K562 (cell line): ENCODE results near the gene NPB. TPM values are rescaled to one million over a fixed set of nuclear protein-coding genes. Genes with fewer than 3 reads are reported as not detected.

Experiments used
- BACH1 ChIP-seq: fragments of 200-800 bp; sonication (Bioruptor generic); IDR thresholded peaks from 2 replicates; pipeline ENCODE4 v1.6.1; 2016; ENCODE audit warnings: missing genetic modification characterization, missing compliant biosample characterization
- DMBX1 ChIP-seq: fragments of 250-450 bp; sonication (Bioruptor Pico); IDR thresholded peaks from 2 replicates; pipeline ENCODE4 v1.8.0; 2022; ENCODE audit warnings: inconsistent platforms, mild to moderate bottlenecking, moderate library complexity, borderline replicate concordance
- ETV1 ChIP-seq: fragments of 450-650 bp; conservative IDR thresholded peaks from 2 replicates; pipeline ENCODE4 v1.6.1; 2016; ENCODE audit warnings: missing genetic modification characterization, control low read depth, low read depth, missing compliant biosample characterization
- HIVEP1 ChIP-seq: fragments of 250-450 bp; sonication (Bioruptor Pico); IDR thresholded peaks from 2 replicates; pipeline ENCODE4 v1.4.0; 2020; ENCODE audit warnings: mild to moderate bottlenecking
- MAZ ChIP-seq, 2 experiments: fragments of 450-650 bp in 1 of 2; sonication (generic) in 1 of 2; formaldehyde crosslinking; IDR thresholded peaks in 1 of 2; conservative IDR thresholded peaks in 1 of 2; 2 replicates each; pipeline versions ENCODE4 v1.4.0 to v1.5.0; 2020; ENCODE audit warnings: mild to moderate bottlenecking in 1 of 2, missing genetic modification reagents in 1 of 2
- MEF2D ChIP-seq: conservative IDR thresholded peaks from 2 replicates; pipeline ENCODE4 v1.6.1; 2016; ENCODE audit warnings: low read depth, missing genetic modification characterization, missing compliant biosample characterization
- MYC ChIP-seq, 2 experiments: fragments of 250-450 bp in 1 of 2; sonication (Bioruptor Pico) in 1 of 2; IDR thresholded peaks; 2 replicates each; pipeline versions ENCODE4 v1.5.1 to v1.6.1; 2012 to 2021; ENCODE audit warnings: low read depth in 2 of 2, borderline replicate concordance in 1 of 2, improper control_type of control experiment in 1 of 2, low read length in 1 of 2, mild to moderate bottlenecking in 1 of 2, moderate library complexity in 1 of 2
- NFRKB ChIP-seq: fragments of 450-650 bp; IDR thresholded peaks from 2 replicates; pipeline ENCODE4 v1.6.1; 2016; ENCODE audit warnings: low read depth
- PTBP1 ChIP-seq: fragments of 200-400 bp; formaldehyde crosslinking; IDR thresholded peaks from 2 replicates; pipeline ENCODE4 v1.6.1; 2017; ENCODE audit warnings: low read depth, low read length
- RBM25 ChIP-seq: fragments of 200-400 bp; formaldehyde crosslinking; IDR thresholded peaks from 2 replicates; pipeline ENCODE4 v1.6.1; 2018; ENCODE audit warnings: low read length, low read depth, moderate library complexity; ENCODE audit not compliant: severe bottlenecking
- ZNF274 ChIP-seq: IDR thresholded peaks from 2 replicates; pipeline ENCODE4 v1.6.1; 2011; ENCODE audit warnings: low read depth, mild to moderate bottlenecking, low read length, moderate library complexity, borderline replicate concordance
- ZNF316 ChIP-seq: fragments of 450-650 bp; IDR thresholded peaks from 2 replicates; pipeline ENCODE4 v1.6.1; 2016
- ZNF717 ChIP-seq: fragments of 250-450 bp; sonication (Bioruptor Pico); IDR thresholded peaks from 2 replicates; pipeline ENCODE4 v1.5.0; 2021
- polyA plus RNA-seq, 8 experiments: library from polyadenylated mRNA; depleted of rRNA in 4 of 8; stranded (reverse) in 5 of 8; unstranded in 3 of 8; fragments of >200 nt; fragmentation: Nextera tagmentation in 2 of 8; fragmentation: Illumina TruSeq in 1 of 8; extraction: Ambion mirVana in 2 of 8; extraction: Trizol in 1 of 8; gene quantifications; 2 replicates each; pipeline versions ENCODE4 v1.2.1 to v1.2.3, GENCODE V29; 2011 to 2014; ENCODE audit warnings: inconsistent platforms in 1 of 8, missing spikeins in 1 of 8
- total RNA-seq, 7 experiments: library from RNA; depleted of rRNA in 6 of 7; stranded (reverse); fragments of >200 nt in 6 of 7; fragmentation: Illumina TruSeq in 2 of 7; extraction: Trizol in 2 of 7; gene quantifications; 2 replicates each; pipeline versions ENCODE4 v1.2.1 to v1.2.3, GENCODE V29; 2011 to 2021; ENCODE audit warnings: low replicate concordance in 1 of 7
- TF ChIP-seq, protein P1 (sequence below): fragments of 250-450 bp; sonication (Bioruptor Pico); IDR thresholded peaks from 2 replicates; pipeline ENCODE4 v1.4.0; 2020; ENCODE audit warnings: mild to moderate bottlenecking, moderate library complexity
- TF ChIP-seq, protein P2 (sequence below): fragments of 450-650 bp; IDR thresholded peaks from 2 replicates; pipeline ENCODE4 v1.6.1; 2016; ENCODE audit warnings: low read depth, mild to moderate bottlenecking, moderate library complexity
- TF ChIP-seq, protein P3 (sequence below): fragments of 250-450 bp; sonication (Bioruptor Pico); IDR thresholded peaks from 2 replicates; pipeline ENCODE4 v1.4.0; 2020; ENCODE audit warnings: mild to moderate bottlenecking
- TF ChIP-seq, protein P4 (sequence below): fragments of 250-450 bp; sonication (Bioruptor Pico); IDR thresholded peaks from 2 replicates; pipeline ENCODE4 v1.8.0; 2021; ENCODE audit warnings: moderate library complexity, mild to moderate bottlenecking, inconsistent platforms
- TF ChIP-seq, protein P5 (sequence below): fragments of 450-650 bp; formaldehyde crosslinking; conservative IDR thresholded peaks from 2 replicates; pipeline ENCODE4 v1.4.0; 2022; ENCODE audit warnings: mild to moderate bottlenecking, missing genetic modification characterization

The NPB gene
- total and polyA plus RNA-seq, 9 of the 15 experiments (the other 6 are each of a cell fraction or from before 2014, with no cell fraction given) = 0.03 to 0.61 (median 0.14) TPM; not detected in 2

DNA sequence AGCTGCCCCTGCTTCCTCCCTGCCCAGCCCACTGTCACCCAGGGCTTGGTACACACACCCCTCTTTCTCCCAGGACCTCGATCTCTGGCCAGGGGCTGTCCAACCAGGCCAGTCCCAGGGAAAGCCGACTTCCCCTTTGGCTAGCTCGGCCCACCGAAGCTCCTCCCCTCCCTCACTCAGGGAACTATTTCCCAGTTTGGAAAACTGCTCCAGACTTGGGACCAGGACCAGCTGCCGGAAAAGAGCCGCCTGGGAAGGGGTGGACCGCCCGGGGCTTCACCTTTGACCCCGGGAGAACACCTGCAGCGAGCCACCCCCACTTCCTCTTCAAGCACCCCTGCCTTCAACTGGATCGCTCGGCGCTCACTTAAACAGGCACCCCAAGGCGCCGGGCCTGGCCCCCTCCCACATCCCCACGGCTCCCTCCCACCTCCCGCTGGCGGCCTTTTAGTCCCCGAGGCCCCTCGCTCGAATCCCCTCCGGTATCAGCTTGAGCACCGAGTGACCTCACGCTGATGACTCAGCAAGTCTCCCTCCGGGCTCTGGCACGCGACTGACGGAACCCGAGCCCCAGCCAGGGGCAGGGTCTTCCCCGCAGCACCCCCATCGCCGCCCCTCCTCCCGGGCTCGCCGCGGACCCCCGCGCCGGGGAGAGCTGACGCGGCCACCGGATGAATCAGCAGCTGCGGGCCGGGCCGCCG is 24.6 kb downstream of the NPB start (continued):
- TF ChIP-seq RBM25 (no peak), ETV1 (0 out of 2 replicates have a peak, but pooled peaks have one; percentile 23), PTBP1 (no peak), MYC (IDR thresholded peaks at IDR 0.05; ENCODE audit: low read depth, low read length) (peak; percentile 75), MYC (CRISPR knock-in tag; IDR thresholded peaks at IDR 0.05; ENCODE audit: borderline replicate concordance, low read depth) (no peak), MEF2D (tag) (no peak), ZNF717 (CRISPR knock-in tag) (no peak), BACH1 (peak; percentile 86), ZNF316 (peak; percentile 99), HIVEP1 (CRISPR knock-in tag) (no peak), MAZ (CRISPR knock-in tag; conservative IDR thresholded peaks at IDR 0.05 in 1 of 2, IDR thresholded peaks at IDR 0.05 in 1 of 2) (peak; percentile 22 to 62), NFRKB (no peak), DMBX1 (no peak), ZNF274 (no peak)
- TF ChIP-seq, protein P1, sequence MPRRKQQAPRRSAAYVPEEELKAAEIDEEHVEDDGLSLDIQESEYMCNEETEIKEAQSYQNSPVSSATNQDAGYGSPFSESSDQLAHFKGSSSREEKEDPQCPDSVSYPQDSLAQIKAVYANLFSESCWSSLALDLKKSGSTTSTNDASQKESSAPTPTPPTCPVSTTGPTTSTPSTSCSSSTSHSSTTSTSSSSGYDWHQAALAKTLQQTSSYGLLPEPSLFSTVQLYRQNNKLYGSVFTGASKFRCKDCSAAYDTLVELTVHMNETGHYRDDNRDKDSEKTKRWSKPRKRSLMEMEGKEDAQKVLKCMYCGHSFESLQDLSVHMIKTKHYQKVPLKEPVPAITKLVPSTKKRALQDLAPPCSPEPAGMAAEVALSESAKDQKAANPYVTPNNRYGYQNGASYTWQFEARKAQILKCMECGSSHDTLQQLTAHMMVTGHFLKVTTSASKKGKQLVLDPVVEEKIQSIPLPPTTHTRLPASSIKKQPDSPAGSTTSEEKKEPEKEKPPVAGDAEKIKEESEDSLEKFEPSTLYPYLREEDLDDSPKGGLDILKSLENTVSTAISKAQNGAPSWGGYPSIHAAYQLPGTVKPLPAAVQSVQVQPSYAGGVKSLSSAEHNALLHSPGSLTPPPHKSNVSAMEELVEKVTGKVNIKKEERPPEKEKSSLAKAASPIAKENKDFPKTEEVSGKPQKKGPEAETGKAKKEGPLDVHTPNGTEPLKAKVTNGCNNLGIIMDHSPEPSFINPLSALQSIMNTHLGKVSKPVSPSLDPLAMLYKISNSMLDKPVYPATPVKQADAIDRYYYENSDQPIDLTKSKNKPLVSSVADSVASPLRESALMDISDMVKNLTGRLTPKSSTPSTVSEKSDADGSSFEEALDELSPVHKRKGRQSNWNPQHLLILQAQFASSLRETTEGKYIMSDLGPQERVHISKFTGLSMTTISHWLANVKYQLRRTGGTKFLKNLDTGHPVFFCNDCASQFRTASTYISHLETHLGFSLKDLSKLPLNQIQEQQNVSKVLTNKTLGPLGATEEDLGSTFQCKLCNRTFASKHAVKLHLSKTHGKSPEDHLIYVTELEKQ (CRISPR knock-in tag) = no peak
- TF ChIP-seq, protein P2, sequence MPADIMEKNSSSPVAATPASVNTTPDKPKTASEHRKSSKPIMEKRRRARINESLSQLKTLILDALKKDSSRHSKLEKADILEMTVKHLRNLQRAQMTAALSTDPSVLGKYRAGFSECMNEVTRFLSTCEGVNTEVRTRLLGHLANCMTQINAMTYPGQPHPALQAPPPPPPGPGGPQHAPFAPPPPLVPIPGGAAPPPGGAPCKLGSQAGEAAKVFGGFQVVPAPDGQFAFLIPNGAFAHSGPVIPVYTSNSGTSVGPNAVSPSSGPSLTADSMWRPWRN = peak; percentile 64
- TF ChIP-seq, protein P3, sequence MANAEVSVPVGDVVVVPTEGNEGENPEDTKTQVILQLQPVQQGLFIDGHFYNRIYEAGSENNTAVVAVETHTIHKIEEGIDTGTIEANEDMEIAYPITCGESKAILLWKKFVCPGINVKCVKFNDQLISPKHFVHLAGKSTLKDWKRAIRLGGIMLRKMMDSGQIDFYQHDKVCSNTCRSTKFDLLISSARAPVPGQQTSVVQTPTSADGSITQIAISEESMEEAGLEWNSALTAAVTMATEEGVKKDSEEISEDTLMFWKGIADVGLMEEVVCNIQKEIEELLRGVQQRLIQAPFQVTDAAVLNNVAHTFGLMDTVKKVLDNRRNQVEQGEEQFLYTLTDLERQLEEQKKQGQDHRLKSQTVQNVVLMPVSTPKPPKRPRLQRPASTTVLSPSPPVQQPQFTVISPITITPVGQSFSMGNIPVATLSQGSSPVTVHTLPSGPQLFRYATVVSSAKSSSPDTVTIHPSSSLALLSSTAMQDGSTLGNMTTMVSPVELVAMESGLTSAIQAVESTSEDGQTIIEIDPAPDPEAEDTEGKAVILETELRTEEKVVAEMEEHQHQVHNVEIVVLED = no peak
- TF ChIP-seq, protein P4, sequence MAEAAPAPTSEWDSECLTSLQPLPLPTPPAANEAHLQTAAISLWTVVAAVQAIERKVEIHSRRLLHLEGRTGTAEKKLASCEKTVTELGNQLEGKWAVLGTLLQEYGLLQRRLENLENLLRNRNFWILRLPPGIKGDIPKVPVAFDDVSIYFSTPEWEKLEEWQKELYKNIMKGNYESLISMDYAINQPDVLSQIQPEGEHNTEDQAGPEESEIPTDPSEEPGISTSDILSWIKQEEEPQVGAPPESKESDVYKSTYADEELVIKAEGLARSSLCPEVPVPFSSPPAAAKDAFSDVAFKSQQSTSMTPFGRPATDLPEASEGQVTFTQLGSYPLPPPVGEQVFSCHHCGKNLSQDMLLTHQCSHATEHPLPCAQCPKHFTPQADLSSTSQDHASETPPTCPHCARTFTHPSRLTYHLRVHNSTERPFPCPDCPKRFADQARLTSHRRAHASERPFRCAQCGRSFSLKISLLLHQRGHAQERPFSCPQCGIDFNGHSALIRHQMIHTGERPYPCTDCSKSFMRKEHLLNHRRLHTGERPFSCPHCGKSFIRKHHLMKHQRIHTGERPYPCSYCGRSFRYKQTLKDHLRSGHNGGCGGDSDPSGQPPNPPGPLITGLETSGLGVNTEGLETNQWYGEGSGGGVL = no peak
- TF ChIP-seq, protein P5, sequence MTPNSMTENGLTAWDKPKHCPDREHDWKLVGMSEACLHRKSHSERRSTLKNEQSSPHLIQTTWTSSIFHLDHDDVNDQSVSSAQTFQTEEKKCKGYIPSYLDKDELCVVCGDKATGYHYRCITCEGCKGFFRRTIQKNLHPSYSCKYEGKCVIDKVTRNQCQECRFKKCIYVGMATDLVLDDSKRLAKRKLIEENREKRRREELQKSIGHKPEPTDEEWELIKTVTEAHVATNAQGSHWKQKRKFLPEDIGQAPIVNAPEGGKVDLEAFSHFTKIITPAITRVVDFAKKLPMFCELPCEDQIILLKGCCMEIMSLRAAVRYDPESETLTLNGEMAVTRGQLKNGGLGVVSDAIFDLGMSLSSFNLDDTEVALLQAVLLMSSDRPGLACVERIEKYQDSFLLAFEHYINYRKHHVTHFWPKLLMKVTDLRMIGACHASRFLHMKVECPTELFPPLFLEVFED (CRISPR knock-in tag) = no peak
